ENCODE data around the gene NSUN7.
"Not testable (repeated sequence)": the region's sequence is repeated elsewhere in the genome, so short reads cannot be mapped to it uniquely, and the experiment has no call there.

Gene NSUN7

GRCh38 chr4:40737879-40738278 is 11.9 kb upstream of the NSUN7 start:
- DNase-seq, result no peak

GRCh38 chr4:40739347-40739746 is 10.4 kb upstream of the NSUN7 start:
- DNase-seq, result no peak

DNA sequence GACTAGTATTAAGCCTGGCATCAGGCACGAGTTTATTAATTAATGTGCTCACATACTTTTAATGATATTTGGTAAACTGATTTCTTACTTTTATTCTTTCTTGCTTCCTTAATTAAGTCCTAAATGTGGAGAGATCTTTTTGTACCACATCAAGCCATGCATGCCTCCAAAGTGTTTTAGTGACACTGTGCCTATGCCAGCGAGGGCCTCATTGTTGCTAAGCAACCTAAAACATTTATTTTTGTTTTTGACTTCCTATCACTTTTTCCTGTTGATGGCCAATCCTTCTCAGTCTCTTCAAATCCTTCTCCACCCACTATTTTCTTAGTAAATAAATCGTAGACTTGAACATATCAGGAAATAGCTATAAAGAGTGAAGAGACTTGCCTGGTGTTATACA is 5.5 kb upstream of the NSUN7 start:
- no peak for DNase-seq

GRCh38 chr4:40745285-40745984 is 4.3 kb upstream of the NSUN7 start:
- DNase-seq, result no peak

GRCh38 chr4:40747207-40747835 is 2.4 kb upstream of the NSUN7 start:
- no peak for DNase-seq

GRCh38 chr4:40750461-40751258 is 905 bp downstream of the NSUN7 start:
- DNase-seq, result peak in 1 of 3 donors; percentile 13

- DNase-seq, result no peak
Observed at GRCh38 chr4:40755616-40756015, 5.9 kb downstream of the NSUN7 start.

GRCh38 chr4:40763228-40763716 is 13.5 kb downstream of the NSUN7 start:
- DNase-seq, result peak; percentile 89 to 97 (median 90)

DNA sequence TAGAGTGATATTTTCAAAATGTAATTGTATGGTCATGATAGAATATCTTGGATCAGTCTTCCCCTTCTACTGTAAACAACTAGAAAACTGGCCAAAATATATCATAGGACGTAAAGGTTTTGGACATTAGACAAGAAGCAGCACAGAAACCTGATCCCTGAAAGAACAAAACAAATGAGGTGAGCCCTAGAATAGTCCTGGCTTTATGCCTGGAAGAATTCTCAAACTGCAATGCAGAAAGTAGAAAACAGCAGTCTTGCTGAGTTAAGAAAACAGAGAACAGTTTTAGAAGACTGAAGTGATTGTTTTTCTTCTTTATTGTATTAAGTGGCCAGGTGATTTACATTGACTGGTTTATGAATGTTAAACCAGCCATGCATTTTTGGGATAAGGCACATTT is 19.5 kb downstream of the NSUN7 start:
- no peak for DNase-seq

GRCh38 chr4:40778090-40778489 is 28.3 kb downstream of the NSUN7 start:
- DNase-seq, result no peak

DNA sequence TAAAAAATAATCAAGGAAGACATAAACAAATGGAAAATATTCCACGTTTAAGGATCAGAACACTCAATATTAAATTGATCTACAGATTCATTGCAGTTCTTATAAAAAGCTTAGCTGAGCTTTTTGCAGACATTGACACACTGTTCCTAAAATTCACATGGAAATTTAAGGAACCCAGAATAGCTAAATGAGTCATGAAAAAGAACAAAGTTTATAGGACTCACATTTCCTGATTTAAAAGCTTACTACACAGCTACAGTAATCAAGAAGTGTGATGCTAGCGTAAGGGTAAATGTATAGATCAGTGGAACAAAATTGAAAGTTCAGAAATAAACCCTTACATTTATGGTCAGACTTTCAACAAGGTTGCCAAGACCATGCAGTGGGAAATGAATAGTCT is 33.1 kb downstream of the NSUN7 start:
- DNase-seq, result peak; percentile 57 to 89 (median 85)

GRCh38 chr4:40785727-40786126 is 36.0 kb downstream of the NSUN7 start:
- DNase-seq, result no peak

DNA sequence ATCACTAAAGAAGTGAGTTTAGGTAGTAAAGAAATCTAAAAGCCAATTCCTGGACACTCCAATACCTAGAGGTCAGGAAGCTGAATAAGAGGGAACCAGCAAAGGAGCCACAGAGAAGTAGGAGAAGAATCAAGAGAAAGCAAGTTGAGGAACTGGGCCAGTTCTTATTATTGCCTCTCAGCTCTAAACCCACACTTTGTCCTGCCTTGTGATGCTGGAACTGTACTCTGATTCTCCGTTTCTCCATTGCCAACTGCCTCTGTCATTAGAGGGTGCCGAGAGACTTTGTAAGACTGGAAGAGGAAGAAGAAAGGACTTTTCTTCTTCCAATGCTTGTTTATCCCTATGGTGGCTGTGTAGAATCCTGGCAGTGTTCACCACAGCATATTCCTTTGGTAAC is 38.6 kb downstream of the NSUN7 start:
- peak; percentile 17 to 29 (median 21) for DNase-seq

- peak; percentile 21 to 56 (median 56) for DNase-seq
Observed at GRCh38 chr4:40789031-40789430, 39.3 kb downstream of the NSUN7 start.

DNA sequence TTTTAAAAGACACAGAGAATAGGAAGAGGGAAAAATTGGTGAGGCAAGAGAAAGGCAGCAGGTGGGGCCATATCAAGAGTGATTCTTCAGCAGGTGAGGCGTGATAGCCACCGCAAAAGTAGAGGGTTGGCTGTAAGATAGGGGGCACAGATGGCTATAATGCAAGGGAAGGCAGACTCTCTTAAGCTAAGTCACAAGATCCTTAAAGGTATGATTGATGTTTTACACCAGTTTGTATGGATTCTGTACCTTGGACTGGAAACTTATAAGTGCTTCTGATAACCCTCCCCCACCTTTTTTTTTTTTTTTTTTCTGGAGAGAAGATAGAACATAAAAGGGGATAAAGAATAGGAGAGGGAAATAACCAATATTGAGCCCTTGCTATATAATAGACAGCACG is 40.0 kb downstream of the NSUN7 start:
- DNase-seq, result no peak

- peak in 2 of 3 donors; percentile 49 to 50 for DNase-seq
Observed at GRCh38 chr4:40800064-40800463, 50.3 kb downstream of the NSUN7 start.

- no peak for DNase-seq
Observed at GRCh38 chr4:40804598-40804997, 54.8 kb downstream of the NSUN7 start.

- no peak for DNase-seq
Observed at GRCh38 chr4:40808926-40809457, 59.2 kb downstream of the NSUN7 start.

DNA sequence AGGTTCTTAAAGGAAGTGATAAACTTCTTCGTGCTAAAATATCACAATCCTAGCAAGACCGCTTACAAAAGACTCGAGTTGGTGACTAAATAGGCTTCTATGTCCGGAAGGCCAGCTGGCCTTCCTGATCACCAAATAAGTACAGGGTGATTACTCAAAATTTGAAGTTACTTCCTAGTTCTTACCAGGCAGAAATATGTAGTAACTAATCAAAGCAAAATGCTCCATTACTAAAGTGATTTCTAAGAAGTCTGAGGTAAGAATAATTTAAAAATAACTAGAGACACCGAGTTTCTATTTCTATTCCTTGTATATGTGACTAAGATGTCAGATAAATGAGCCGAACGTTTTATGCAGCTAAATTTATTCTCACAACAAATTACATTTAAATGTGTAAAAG is 62.2 kb downstream of the NSUN7 start:
- DNase-seq, result peak; percentile 80 to 96 (median 93)

GRCh38 chr4:40812386-40812785 is 62.6 kb downstream of the NSUN7 start:
- peak; percentile 74 to 88 (median 78) for DNase-seq

DNA sequence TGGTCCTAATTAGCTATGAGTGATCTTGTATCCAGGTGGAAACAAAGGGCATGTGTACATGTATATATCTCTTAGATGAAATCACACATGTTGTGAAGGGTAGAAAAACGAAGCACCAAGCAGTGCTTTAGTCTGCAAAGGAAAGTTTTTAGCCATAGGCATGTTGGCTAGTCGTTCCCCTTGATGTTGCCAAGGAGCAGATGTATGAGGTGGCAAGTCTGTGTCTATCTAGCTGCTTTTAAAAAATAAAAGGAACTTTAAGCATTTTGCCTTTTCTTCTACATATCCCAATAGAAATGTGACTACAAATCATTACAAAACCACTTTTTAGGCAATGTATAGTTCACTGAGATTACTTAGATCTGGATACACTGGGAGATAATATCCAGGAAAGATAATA is 63.1 kb downstream of the NSUN7 start:
- DNase-seq, result peak in 2 of 3 donors; percentile 10 to 51

- DNase-seq, result not testable (repeated sequence)
Observed at GRCh38 chr4:40817157-40817556, 67.4 kb downstream of the NSUN7 start.

- DNase-seq, result no peak
Observed at GRCh38 chr4:40820101-40820500, 70.3 kb downstream of the NSUN7 start.

All from suppressor macrophage treated with lipopolysaccharide for 1 hour (primary cell).